ENCODE measurements around the gene CDHR3. TPM values are rescaled to one million over a fixed set of nuclear protein-coding genes. Genes with fewer than 3 reads are reported as not detected.

CDHR3 gene
- total and polyA plus RNA-seq, 10 of the 15 experiments (the other 5 are each of a cell fraction or from before 2014, with no cell fraction given) = 0.06 to 0.11 TPM; not detected in 8

- TF ChIP-seq MEF2A (IDR thresholded peaks at IDR 0.05; ENCODE audit: insufficient read depth, low read depth, low read length) (no peak), CREM (IDR thresholded peaks at IDR 0.05; ENCODE audit: low read depth) (0 out of 2 replicates have a peak, but pooled peaks have one; percentile 13), ETV6 (conservative IDR thresholded peaks at IDR 0.05 in 1 of 2, IDR thresholded peaks at IDR 0.05 in 1 of 2; ENCODE audit: borderline replicate concordance in 1 of 2, low read depth in 1 of 2) (0 out of 4 replicates have a peak, but pooled peaks of 1 of the 2 experiments have one; percentile 6), EP300 (IDR thresholded peaks at IDR 0.05; ENCODE audit: borderline replicate concordance in 1 of 2, control insufficient read depth in 1 of 2, low read depth in 2 of 2, low read length in 2 of 2) (no peak), IRF3 (IDR thresholded peaks at IDR 0.05) (no peak), EZH2 (IDR thresholded peaks at IDR 0.05; ENCODE audit: borderline replicate concordance, control insufficient read depth, low read depth, low read length) (no peak), SPI1 (IDR thresholded peaks at IDR 0.05; ENCODE audit: borderline replicate concordance, insufficient read depth, low read depth, low read length) (no peak), RUNX3 (IDR thresholded peaks at IDR 0.05; ENCODE audit: low read length) (no peak), MXI1 (IDR thresholded peaks at IDR 0.05; ENCODE audit: low read depth, low read length) (no peak), ZNF274 (IDR thresholded peaks at IDR 0.05; ENCODE audit: insufficient read depth, insufficient read length) (no peak), SUZ12 (IDR thresholded peaks at IDR 0.05; ENCODE audit: unreplicated experiment) (no peak), PBX3 (IDR thresholded peaks at IDR 0.05; ENCODE audit: insufficient replicate concordance, low read depth, low read length) (no peak), CTCF (IDR thresholded peaks at IDR 0.05 in 2 of 3, conservative IDR thresholded peaks at IDR 0.05 in 1 of 3; ENCODE audit: control insufficient read depth in 2 of 3, extremely low read depth in 1 of 3, insufficient read depth in 1 of 3, low read depth in 3 of 3, low read length in 3 of 3) (0 out of 6 replicates have a peak, but pooled peaks of 1 of the 3 experiments have one; percentile 2), ELK1 (IDR thresholded peaks at IDR 0.05; ENCODE audit: low read depth, low read length) (no peak), ZNF687 (IDR thresholded peaks at IDR 0.05) (no peak), NRF1 (conservative IDR thresholded peaks at IDR 0.05; ENCODE audit: low read depth, low read length) (no peak), CBX5 (IDR thresholded peaks at IDR 0.05; ENCODE audit: low read depth) (no peak)
Measured at GRCh38 chr7:106062006-106062405, 98.9 kb downstream of the CDHR3 start (continued).

Measured in GM12878 (cell line).